Fibroblast of lung (primary cell): ENCODE measurements around the gene XYLB. TPM values are rescaled to one million over a fixed set of nuclear protein-coding genes. Genes with fewer than 3 reads are reported as not detected.
"Not testable (repeated sequence)": the region's sequence is repeated elsewhere in the genome, so short reads cannot be mapped to it uniquely, and the experiment has no call there.

Experiments used
- DNase-seq, 2 donors: peaks; one replicate each; pipeline versions ENCODE4 v3.0.0 to v3.0.0-alpha.2; 2010; ENCODE audit warnings: low read depth in 2 of 2
- H2AFZ ChIP-seq: 2 replicates; pipeline ENCODE4 v1.5.1; 2012; ENCODE audit warnings: low read length, control low read depth, inconsistent platforms
- H3K27ac ChIP-seq: 2 replicates; pipeline ENCODE4 v1.5.1; 2011; ENCODE audit warnings: low read length, control low read depth; ENCODE audit not compliant: insufficient read depth
- H3K27me3 ChIP-seq: 2 replicates; pipeline ENCODE4 v1.5.1; 2011; ENCODE audit warnings: mild to moderate bottlenecking, low read length; ENCODE audit not compliant: control insufficient read depth, insufficient read depth
- H3K36me3 ChIP-seq: 2 replicates; pipeline ENCODE4 v1.5.1; 2011; ENCODE audit warnings: low read length; ENCODE audit not compliant: control insufficient read depth, insufficient read depth
- H3K4me1 ChIP-seq: 2 replicates; pipeline ENCODE4 v1.5.1; 2011; ENCODE audit warnings: low read length; ENCODE audit not compliant: control insufficient read depth, insufficient read depth; ENCODE audit errors: extremely low read depth
- H3K4me2 ChIP-seq: 2 replicates; pipeline ENCODE4 v1.5.1; 2011; ENCODE audit warnings: low read length, control low read depth; ENCODE audit not compliant: insufficient read depth; ENCODE audit errors: extremely low read depth
- H3K4me3 ChIP-seq, 4 experiments: fragments of 200-600 bp in 1 of 4; sonication (generic) in 1 of 4; replicated peaks in 1 of 4; 2 replicates each; pipeline ENCODE4 v1.5.1; 2011 to 2016; ENCODE audit warnings: low read length in 4 of 4, low read depth in 3 of 4, mild to moderate bottlenecking in 3 of 4, control low read depth in 2 of 4, inconsistent platforms in 1 of 4, mixed read lengths in 1 of 4; ENCODE audit not compliant: insufficient read depth in 1 of 4; ENCODE audit errors: control extremely low read depth in 1 of 4
- H3K79me2 ChIP-seq: 2 replicates; pipeline ENCODE4 v1.5.1; 2012; ENCODE audit warnings: mild to moderate bottlenecking, low read length, inconsistent platforms; ENCODE audit not compliant: control insufficient read depth, insufficient read depth
- H3K9ac ChIP-seq: 2 replicates; pipeline ENCODE4 v1.5.1; 2011; ENCODE audit warnings: mild to moderate bottlenecking, low read length, control low read depth; ENCODE audit not compliant: insufficient read depth
- H3K9me3 ChIP-seq: 2 replicates; pipeline ENCODE4 v1.5.1; 2012; ENCODE audit warnings: low read depth, low read length; ENCODE audit not compliant: control insufficient read depth, insufficient read depth
- H4K20me1 ChIP-seq: 2 replicates; pipeline ENCODE4 v1.5.1; 2011; ENCODE audit warnings: low read length; ENCODE audit not compliant: control insufficient read depth, insufficient read depth; ENCODE audit errors: extremely low read depth
- CTCF ChIP-seq, 2 donors: IDR thresholded peaks in 1 of 2; conservative IDR thresholded peaks in 1 of 2; 1 replicate in 1 of 2; 2 replicates in 1 of 2; pipeline ENCODE4 v1.5.1; 2011 to 2012; ENCODE audit warnings: low read length in 2 of 2, control low read depth in 1 of 2, inconsistent platforms in 1 of 2, low read depth in 1 of 2, mild to moderate bottlenecking in 1 of 2
- EZH2 ChIP-seq: IDR thresholded peaks from 2 replicates; pipeline ENCODE4 v1.5.1; 2012; ENCODE audit warnings: low read length, control low read depth, mild to moderate bottlenecking; ENCODE audit errors: missing control alignments
- polyA plus RNA-seq, 2 donors: library from polyadenylated mRNA; depleted of rRNA in 1 of 2; stranded (reverse) in 1 of 2; unstranded in 1 of 2; fragments of >200 nt; gene quantifications; 2 replicates each; pipeline ENCODE4 v1.2.1, GENCODE V29; 2011 to 2012; ENCODE audit warnings: missing spikeins in 1 of 2
- total RNA-seq: library from RNA; depleted of rRNA; stranded (reverse); fragments of >200 nt; gene quantifications from 2 replicates; pipeline ENCODE4 v1.2.1, GENCODE V29; 2014

Gene XYLB
- total and polyA plus RNA-seq, 2 donors (not counting 1 experiment from before 2014, with no cell fraction given), result 2.2 to 5.1 TPM

GRCh38 chr3:38433661-38434060 is 87.1 kb downstream of the XYLB start:
- H2AFZ ChIP-seq, H4K20me1 ChIP-seq, DNase-seq: not testable (repeated sequence)

GRCh38 chr3:38438436-38439069 is 92.0 kb downstream of the XYLB start:
- not testable (repeated sequence) for H3K27me3 ChIP-seq, H3K4me2 ChIP-seq, H3K27ac ChIP-seq, H3K4me3 ChIP-seq, H3K4me1 ChIP-seq, H4K20me1 ChIP-seq, H2AFZ ChIP-seq, H3K36me3 ChIP-seq, H3K9ac ChIP-seq, H3K79me2 ChIP-seq, H3K9me3 ChIP-seq
- peak; percentile 25 to 66 for DNase-seq

More at GRCh38 chr3:38433661-38434060, 87.1 kb downstream of the XYLB start:
- H3K27ac ChIP-seq, H3K27me3 ChIP-seq, H3K4me1 ChIP-seq, H3K9me3 ChIP-seq, H3K9ac ChIP-seq, H3K4me3 ChIP-seq, H3K36me3 ChIP-seq, H3K79me2 ChIP-seq, H3K4me2 ChIP-seq: not testable (repeated sequence)

GRCh38 chr3:38443205-38443604 is 96.6 kb downstream of the XYLB start:
- DNase-seq, H3K27ac ChIP-seq, H3K4me3 ChIP-seq: not testable (repeated sequence)

GRCh38 chr3:38446085-38446686 is 99.6 kb downstream of the XYLB start:
- Histone ChIP-seq H3K79me2 (no peaks in the 10 kb centered on the region), H3K27me3 (no peaks in the 10 kb centered on the region), H4K20me1 (no peaks in the 10 kb centered on the region), H3K27ac (no peak overlapping the region), H3K9me3 (no peaks in the 10 kb centered on the region), H2AFZ (no peak overlapping the region), H3K4me1 (no peaks in the 10 kb centered on the region), H3K36me3 (no peaks in the 10 kb centered on the region), H3K4me2 (no peak overlapping the region), H3K4me3 (no peak overlapping the region), H3K9ac (no peak overlapping the region)
- no peak for DNase-seq
- no peak for TF ChIP-seq CTCF (conservative IDR thresholded peaks at IDR 0.05 in 1 of 2, IDR thresholded peaks at IDR 0.05 in 1 of 2; ENCODE audit: low read depth in 1 of 2, low read length in 2 of 2)
- TF ChIP-seq EZH2, result no peak

More at GRCh38 chr3:38443205-38443604, 96.6 kb downstream of the XYLB start:
- H3K9me3 ChIP-seq, H4K20me1 ChIP-seq, H3K79me2 ChIP-seq, H3K4me2 ChIP-seq, H3K4me1 ChIP-seq, H3K36me3 ChIP-seq, H3K27me3 ChIP-seq, H3K9ac ChIP-seq, H2AFZ ChIP-seq: not testable (repeated sequence)
